Activated CD4-positive, alpha-beta T cell treated with anti-CD3 and anti-CD28 coated beads for 48 hours (primary cell): ENCODE data around the gene MACF1.

Experiments used
- DNase-seq: peaks from one replicate; pipeline ENCODE4 v3.0.0-alpha.2; 2020

Gene MACF1

DNA sequence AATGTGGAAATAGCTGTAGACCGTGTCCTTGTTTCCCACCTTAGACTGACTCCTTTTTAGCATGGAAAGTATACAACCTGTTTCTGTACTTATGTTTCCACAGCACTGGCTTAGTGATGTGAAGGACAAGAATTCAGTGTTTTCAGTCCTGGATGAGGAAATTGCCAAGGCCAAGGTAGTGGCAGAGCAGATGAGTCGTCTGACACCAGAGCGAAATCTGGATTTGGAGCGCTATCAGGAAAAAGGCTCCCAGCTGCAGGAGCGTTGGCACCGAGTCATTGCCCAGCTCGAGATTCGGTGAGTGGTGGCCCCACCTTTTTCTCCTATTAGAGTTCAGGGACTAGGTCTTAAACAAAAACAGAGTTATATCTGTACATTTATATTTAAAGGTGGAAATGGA lies 112.6 kb downstream of the MACF1 start:
- no peak for DNase-seq

DNA sequence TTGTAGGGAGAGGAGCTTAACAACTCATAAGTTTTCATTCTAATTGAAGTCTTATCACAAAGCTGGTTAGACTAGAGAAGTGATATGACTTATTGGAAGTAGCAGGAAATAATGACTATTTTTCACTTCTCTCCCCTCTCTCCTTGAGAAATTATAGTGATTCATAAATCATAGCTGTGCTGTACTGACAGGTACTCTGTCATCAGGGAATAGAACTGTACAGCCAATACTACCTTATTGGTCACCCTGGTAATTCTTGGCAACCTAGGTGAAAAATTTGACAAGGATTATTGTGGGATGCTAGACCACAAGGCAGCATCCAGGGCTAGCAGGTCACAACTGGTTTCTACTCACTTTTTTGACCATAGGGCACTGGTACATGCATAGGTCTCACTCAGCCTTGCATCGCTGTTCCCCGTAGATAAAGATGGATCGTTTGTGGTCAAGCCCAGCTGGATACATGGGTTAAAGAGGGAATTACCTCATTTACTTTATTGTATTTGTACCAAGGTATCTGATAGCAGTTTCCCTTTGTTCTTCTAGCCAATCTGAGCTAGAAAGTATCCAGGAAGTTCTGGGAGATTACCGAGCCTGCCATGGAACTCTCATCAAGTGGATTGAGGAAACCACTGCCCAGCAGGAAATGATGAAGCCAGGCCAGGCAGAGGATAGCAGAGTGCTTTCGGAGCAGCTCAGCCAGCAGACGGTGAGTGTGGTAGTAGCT lies 113.6 kb downstream of the MACF1 start:
- DNase-seq: no peak

DNA sequence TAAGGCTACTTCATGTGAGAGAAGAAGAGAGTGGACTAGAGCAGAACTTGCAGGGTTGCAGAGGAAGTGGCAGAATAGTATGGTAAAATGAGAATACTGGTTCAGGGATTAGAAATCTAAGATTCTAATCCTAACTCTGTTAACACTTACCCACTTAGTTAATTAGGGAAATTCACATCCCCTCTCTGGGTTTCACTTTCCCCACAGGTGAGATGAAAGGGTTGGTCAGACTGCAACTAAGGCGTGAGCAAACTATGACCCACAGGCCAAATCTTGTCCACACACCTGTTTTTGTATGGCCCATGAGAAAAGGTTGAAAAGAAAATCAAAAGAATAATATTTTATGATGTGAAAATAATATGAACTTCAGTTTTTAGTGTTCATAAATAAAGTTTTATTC lies 117.5 kb downstream of the MACF1 start:
- no peak for DNase-seq

DNA sequence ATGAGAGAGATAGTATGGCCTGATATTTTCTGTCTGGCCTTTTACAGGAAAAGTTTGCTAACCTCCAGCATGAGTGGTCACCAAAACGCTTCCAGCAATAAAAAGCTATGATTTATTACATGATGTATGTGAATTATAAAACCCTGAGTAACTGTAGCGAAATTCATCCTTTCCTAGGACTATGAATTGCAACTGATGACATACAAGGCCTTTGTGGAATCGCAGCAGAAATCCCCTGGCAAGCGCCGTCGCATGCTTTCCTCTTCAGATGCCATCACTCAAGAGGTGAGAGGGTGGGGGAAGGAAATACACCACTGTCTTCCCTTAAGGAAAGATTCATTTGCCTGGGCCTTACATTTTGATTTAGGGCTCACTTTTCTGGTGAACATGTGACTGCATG lies 117.9 kb downstream of the MACF1 start:
- no peak for DNase-seq

DNA sequence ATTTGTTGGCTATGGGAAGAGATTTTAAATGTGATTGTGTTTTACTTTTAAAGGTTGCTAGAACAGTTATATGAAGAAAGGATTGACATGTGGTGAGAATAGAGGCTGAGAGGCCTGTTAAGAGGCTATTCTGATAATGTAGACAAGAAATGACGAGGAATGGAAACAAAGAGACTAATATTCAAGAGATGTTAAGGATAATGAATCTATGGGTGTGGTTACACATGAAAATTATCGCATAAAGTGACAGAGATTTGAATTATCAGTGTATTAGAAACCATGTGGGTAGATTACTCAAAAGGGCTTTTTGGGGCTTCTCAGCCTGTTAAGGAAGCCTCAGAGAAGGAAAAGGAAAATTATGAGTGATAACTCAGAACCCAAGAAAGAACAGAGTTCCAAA lies 120.4 kb downstream of the MACF1 start:
- DNase-seq: no peak

DNA sequence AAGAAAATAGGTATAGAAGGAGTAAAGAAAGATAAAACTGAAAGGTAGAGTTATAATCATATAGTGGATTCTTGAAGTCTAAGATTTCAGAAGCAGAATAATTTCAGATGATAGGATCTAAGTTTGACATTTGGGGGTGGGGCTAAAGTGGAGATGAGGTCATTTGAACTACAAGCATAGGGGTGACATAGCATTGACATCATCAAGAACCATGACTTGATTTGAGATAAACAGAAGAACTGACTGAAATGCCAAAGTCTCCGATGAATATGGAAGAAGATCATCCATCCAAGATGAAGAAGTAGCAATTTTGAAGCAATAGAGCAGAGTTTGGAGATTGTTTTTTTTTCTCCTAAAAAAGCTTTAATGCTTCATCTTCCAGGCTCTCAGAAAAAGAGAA lies 122.3 kb downstream of the MACF1 start:
- no peak for DNase-seq

DNA sequence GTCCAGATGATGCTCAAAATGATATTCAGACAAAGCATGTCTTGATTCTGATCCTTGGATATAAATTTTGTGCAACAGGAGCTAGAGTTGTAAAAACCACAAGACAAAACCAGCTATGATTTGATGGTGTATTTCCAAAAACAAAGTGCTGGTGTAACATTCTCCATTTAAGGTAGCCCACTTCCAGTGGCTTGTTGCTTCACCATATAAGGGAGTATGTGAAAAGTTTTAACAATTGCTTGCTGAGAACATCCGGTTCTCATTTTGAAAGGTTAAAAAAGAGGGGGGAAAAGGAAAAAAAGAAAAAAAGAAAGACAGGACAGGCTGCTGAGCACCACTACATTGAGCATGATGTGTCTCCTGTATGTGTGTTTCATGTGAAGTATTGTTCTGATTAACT lies 123.6 kb downstream of the MACF1 start:
- DNase-seq: no peak

DNA sequence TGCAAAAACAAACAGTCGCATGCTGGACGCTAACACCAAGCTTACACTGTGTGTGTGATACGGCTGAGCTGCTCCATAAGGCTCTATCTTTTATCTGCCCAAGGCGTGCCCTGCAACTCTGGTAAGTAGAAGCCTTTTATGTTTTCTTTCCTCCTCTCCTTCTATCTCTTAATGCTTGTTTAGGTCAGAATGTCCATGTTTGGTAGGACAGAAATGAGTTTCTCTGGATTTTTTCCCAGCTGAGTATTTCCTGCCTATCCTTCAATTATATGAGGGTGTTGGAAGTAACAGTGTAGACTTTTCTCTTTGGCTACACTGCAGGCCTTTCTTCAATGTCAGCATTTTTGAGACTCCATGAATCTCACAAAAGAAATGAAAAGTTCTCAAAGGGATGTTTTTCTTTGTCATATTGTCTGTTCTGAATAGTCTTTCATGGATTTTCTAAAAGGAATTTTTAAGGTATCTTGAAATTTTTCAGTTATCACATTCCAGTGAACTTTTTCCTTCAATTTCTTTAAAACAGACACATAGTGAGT lies 124.2 kb downstream of the MACF1 start:
- DNase-seq: no peak

DNA sequence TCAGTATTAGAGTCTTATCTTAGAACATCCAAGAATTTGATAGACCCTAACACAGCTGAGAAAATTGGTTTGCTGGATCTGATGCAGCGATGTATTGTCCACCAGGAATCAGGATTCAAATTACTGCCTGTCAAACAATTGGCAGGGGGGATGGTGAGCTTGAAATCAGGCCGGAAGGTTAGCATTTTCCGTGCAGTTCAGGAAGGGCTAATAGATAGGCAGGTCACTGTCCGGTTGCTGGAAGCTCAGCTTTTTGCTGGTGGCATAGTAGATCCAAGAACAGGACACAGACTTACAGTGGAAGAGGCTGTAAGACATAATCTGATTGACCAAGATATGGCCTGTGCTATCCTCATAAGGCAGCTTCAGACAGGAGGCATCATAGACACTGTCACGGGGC lies 127.2 kb downstream of the MACF1 start:
- no peak for DNase-seq

DNA sequence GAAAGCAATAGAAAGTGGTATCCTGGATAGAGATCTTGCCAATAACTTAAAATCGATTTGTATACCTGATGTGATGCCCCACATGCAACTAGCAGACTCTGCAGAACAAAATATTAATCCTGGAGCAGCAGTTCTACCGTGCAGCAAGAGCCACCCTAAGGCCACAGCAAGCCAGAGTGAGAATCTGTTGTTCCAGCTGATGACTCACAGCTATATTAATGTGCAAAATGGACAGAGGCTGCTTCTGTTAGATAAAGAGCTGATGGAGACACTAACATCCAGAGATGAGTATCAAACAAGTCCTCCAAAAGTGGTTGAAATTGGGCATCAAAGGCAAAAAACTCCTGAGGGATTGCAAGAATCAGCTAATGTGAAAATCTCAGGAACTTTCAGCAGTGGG lies 127.8 kb downstream of the MACF1 start:
- DNase-seq: no peak

DNA sequence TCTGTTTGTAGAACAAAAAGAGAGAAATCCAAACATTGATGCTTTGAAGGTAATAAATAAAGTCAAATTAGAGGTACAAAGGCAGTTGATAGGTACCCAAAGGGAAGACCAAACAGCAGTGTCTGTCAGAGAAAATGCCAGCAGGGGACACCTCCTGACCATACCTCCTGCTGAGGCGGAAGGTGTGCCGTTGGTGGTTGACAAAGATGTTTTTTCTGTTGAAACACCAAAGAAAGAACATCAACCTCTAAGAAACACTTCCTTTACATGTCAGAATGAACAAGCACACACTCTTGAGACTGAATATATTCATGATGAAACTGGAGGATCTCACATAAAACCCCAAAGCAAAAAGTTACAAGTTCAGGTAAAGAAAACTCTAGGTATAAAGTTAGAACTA lies 128.3 kb downstream of the MACF1 start:
- no peak for DNase-seq

DNA sequence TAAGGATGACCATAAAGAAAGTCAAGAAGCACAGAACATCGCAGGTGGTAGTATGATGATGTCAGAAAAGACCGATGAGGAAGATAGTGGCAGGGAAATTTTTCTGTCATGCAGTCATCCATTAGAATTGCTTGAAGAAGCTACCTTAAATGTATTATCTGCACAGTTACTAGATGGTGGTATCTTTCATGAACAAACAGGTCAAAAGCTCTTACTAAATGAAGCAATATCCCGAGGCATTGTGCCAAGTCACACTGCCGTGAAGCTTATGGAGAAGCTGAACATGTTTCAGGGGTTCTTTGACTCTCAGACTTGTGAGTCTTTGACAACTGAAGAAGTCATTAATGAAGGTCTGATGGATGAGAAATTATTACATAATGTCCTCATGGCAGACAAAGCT lies 128.8 kb downstream of the MACF1 start:
- no peak for DNase-seq

DNA sequence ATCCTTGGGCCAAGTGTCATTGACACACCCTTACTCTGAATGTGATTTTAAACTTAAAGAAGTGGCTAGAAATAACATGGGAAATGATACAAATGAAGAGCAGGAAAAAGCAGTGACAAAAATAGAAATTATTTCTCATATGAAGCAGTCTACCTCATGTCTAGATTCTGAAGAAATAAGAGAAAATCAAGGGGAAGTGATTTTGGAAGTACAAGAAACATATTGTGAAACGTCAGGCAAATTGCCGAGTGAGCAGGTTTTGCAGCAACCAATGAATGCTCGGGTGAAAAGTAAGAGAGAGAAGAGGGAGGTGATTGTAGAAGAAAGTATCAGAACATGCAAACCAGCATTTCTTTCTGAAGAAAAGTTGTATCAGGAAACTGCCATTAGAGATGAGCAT lies 130.7 kb downstream of the MACF1 start:
- DNase-seq: no peak

DNA sequence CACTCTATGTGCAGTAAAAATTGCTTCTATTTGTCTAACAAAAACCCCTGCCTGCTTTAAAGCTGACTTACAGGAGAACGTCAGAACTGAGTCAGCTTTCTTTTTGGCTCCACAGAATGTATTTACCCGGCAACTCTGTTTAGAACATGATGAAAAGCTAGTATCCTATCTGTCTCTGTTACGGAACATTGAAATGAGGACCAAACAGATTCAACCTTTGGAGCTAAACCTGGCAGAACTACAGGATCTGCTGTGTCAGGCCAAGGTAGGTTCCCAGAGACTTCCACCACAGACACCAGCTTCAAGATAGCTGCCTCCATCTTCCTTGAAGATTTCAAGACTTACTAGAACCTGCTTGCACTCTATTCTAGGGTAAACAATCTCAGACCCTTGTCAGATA lies 132.6 kb downstream of the MACF1 start:
- no peak for DNase-seq

DNA sequence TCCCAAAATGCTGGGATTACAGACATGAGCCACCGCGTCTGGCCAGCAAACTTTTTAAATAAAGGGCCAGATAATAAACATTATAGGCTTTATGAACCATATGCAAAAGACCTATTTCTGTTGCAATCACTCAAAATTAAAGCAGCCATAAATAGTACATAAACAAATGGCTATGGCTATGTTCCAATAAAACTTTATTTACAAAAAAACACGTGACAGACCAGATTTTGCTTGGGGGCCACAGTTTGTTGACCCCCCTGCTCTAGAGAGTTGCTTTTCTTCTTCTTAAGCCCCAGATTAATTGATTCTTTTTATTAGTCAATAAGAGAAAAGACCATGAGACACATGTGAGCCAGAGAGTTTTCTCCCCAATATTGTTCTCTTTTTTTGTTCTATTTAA lies 138.3 kb downstream of the MACF1 start:
- DNase-seq: no peak

DNA sequence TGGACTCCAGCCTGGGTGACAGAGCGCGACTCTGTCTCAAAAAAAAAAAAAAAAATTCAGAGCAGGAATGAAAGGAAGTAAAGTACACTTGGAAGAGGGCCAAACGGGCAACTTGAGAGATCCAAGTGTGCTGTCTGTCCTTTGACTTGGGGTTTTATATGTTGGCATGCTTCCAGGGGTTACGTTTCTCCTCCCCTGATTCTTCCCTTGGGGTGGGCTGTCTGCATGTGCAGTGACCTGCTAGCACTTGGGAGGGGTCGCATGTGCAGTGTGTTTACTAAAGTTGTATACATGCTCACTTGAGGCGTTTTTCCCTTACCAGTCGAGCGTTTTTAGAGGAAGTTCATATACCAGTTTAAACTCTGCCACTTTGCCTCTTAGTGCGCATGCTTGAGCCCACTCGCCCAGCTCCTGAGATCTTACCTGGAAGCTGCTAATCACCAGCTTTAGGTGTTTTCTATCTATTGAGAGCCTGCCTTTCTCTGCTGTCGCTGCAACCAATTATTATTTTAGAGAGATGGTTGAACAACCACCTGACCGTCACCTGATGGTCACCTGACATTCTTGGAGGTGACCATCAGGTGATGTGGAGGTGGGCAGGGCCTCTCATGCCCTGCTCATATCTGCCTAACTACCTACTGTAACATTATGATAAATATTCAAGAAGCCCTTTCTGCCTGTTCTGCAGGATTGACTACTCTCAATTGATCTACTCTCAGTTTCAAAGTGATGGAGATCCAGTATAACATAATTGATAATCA lies 140.1 kb downstream of the MACF1 start:
- no peak for DNase-seq

DNA sequence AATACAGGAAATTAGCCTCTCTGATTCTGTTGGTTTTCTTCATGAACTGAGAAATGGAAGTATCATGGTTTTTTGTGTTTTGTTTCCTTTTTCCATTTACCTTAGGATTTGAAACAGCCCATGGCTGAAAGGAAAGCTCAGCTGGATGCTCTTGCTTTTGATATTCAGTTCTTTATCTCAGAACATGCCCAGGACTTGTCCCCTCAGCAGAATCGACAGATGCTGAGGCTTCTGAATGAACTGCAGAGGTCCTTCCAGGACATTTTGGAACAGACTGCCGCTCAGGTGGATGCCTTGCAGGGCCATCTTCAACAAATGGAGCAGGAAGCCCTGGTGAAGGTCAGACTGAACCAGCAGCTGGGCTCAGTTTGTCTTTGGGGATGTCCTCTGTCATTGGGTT lies 142.4 kb downstream of the MACF1 start:
- no peak for DNase-seq

DNA sequence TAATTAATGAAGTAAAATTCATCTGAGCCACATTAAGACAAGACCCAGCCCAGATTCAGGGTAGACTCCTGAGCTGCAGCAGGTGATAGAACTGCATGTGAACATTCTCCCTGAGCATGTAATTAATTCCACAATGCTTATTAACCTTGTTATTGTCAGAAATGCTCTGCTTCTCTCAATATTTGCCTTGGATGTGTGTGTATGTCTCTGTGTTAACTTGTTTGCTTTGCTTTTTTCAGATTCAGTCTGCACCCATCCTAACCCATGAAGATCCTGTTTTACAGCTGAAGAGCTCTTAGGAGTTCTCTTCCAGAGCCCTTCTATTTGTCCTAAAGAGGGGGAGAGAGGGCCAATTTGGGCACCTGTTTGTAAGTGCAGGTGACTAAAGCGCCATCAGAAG lies 143.8 kb downstream of the MACF1 start:
- DNase-seq: no peak

DNA sequence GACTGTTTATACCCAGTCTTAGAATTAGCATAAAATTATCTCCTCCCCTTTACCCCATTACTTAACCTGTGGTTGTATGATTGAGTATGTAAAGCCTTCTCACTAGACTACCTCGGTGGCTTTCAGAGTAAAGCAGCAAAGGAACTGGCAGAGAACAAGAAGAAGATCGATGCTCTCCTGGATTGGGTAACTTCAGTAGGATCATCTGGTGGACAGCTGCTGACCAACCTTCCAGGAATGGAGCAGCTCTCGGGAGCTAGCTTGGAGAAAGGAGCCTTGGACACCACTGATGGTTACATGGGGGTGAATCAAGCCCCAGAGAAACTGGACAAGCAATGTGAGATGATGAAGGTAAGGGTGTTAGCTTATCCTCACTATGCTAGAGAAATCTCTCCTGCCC lies 148.4 kb downstream of the MACF1 start:
- no peak for DNase-seq

DNA sequence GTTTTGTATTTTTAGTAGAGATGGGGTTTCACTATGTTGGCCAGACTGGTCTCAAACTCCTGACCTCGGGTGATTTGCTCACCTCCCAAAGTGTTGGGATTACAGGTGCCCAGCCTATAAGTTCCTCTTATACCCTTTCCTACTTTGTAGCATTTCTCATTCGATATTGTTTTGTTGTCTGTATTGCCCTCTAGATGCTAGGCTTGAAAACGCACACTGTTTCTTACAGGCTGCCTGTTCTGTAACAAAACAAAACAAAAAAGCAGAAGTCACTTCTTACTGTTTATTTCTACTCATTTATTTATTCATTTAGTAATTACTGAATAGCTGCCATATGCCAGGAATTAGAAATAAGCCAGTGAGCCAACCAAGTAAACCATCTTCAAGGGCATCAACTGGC lies 150.1 kb downstream of the MACF1 start:
- DNase-seq: no peak

DNA sequence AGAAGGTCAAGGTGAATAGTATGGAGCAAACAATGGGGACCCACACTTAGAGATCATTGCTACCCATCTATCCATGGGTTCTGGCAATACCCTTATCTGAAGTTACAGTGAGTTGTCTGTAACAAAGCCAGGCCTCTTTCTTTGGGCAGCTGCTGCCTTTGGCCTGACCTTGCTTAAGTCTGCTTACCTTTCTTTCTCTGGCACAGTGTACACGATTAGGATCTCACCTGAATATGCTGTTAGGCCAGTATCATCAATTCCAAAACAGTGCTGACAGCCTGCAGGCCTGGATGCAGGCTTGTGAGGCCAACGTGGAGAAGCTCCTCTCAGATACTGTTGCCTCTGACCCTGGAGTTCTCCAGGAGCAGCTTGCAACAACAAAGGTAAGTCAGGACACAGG lies 154.0 kb downstream of the MACF1 start:
- no peak for DNase-seq

DNA sequence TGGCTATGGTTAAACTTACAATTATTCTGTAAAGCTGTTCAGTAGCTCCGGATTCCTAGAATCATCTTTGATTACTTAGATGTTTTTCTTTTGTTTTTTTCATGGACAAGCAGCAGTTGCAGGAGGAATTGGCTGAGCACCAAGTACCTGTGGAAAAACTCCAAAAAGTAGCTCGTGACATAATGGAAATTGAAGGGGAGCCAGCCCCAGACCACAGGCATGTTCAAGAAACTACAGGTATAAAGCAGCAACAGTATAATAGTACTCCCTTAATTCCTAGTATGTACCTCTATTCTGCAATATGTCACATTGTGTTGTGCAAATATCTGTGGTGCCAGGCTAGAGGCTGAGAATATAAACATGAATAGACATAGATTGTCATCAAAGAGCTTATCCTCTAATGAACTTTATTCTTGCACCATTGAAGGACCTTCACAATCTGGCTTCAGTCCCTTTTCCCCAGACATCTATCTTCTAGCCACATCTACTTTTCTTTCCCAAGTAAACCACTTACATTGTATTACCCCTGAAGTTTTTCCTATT lies 154.6 kb downstream of the MACF1 start:
- no peak for DNase-seq

DNA sequence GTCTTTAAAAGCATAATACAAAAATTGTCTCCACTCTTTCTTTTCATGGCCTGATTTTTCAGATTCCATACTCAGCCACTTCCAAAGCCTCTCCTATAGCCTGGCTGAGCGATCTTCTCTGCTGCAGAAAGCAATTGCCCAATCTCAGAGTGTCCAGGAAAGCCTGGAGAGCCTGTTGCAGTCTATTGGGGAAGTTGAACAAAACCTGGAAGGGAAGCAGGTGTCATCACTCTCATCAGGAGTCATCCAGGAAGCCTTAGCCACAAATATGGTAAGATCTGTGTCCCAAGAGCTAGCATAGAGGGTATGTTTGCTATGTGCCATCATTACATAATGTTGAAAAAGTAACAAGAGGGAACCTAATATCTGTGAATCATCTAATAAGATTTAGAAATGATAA lies 156.2 kb downstream of the MACF1 start:
- no peak for DNase-seq

DNA sequence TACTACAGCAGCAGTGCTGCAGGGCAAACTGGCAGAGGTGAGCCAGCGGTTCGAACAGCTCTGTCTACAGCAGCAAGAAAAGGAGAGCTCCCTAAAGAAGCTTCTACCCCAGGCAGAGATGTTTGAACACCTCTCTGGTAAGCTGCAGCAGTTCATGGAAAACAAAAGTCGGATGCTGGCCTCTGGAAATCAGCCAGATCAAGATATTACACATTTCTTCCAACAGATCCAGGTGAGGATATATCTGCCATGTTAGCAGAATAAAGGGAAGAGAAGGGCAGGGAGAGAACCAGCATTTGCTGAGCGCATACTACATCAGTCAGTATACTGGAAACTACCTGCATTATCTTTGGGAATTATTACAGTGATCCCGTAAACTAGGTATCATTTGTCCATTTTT lies 157.0 kb downstream of the MACF1 start:
- no peak for DNase-seq
